GM12878 (cell line): ENCODE data around the gene LYPD5. TPM values are rescaled to one million over a fixed set of nuclear protein-coding genes. Genes with fewer than 3 reads are reported as not detected.

Experiments used
- ATAC-seq: fragments of 200-7000 bp; cut with Tn5 transposase; 3 replicates; pipeline ENCODE4 v1.9.1; 2020; ENCODE audit warnings: mild to moderate bottlenecking, moderate library complexity
- BruUV-seq: library from RNA; stranded (reverse); fragments of 400-500 nt; replicated peaks from 2 replicates; lab custom pipeline; 2021; lab: Mats Ljungman, UMichigan
- CTCF ChIA-PET: fragments of 300-600 bp; sonication (Branson Sonifier 250); formaldehyde crosslinking; extraction: SDS; loops from one replicate; lab custom pipeline; 2021; ENCODE audit warnings: inconsistent platforms; lab: Yijun Ruan, JAX
- POLR2A ChIA-PET: fragments of 350-600 bp; formaldehyde crosslinking; extraction: SDS; loops from one replicate; lab custom pipeline; 2021; ENCODE audit warnings: inconsistent platforms; lab: Charles Lee
- RAD21 ChIA-PET: fragments of 300-600 bp; sonication (Branson Sonifier 250); formaldehyde crosslinking; loops from one replicate; lab custom pipeline; 2023; ENCODE audit warnings: antibody characterized with exemption; ENCODE audit not compliant: unreplicated experiment; lab: Charles Lee
- SMC1A ChIA-PET: fragments of 300-600 bp; sonication (Branson Sonifier 250); formaldehyde crosslinking; loops from one replicate; lab custom pipeline; 2023; ENCODE audit not compliant: unreplicated experiment, uncharacterized antibody; lab: Charles Lee
- DNase-seq: peaks from one replicate; pipeline ENCODE4 v3.0.0-alpha.2; 2011; ENCODE audit warnings: low read depth, low spot score
- FAIRE-seq: peaks from 3 replicates; lab custom pipeline; 2011; peaks lifted over from hg19 to GRCh38; lab: Jason Lieb, UNC
- H2AFZ ChIP-seq: 2 replicates; pipeline ENCODE4 v1.6.0; 2011; ENCODE audit warnings: low read depth, low read length, control low read depth; ENCODE audit not compliant: control insufficient read depth
- H3K27ac ChIP-seq: 2 replicates; pipeline ENCODE4 v1.5.1; 2011; ENCODE audit warnings: control low read depth; ENCODE audit not compliant: control insufficient read depth, insufficient read depth
- H3K27me3 ChIP-seq, 2 experiments: replicated peaks in 1 of 2; 2 replicates each; pipeline versions ENCODE4 v1.6.0 to v1.6.1; 2011; ENCODE audit warnings: low read length in 1 of 2; ENCODE audit not compliant: control insufficient read depth in 2 of 2, insufficient read depth in 2 of 2
- H3K36me3 ChIP-seq, 2 experiments: 2 replicates each; pipeline ENCODE4 v1.5.1; 2011; ENCODE audit warnings: low read length in 1 of 2; ENCODE audit not compliant: control insufficient read depth in 2 of 2, insufficient read depth in 2 of 2
- H3K4me1 ChIP-seq: 2 replicates; pipeline ENCODE4 v1.6.1; 2011; ENCODE audit warnings: mild to moderate bottlenecking, low read length, moderate library complexity, mixed read lengths; ENCODE audit not compliant: control insufficient read depth, insufficient read depth
- H3K4me2 ChIP-seq: 2 replicates; pipeline ENCODE4 v1.6.0; 2011; ENCODE audit warnings: control low read depth; ENCODE audit not compliant: control insufficient read depth, insufficient read depth
- H3K4me3 ChIP-seq: fragments of 200-600 bp; sonication (generic); 2 replicates; pipeline ENCODE4 v1.5.1; 2016
- H3K79me2 ChIP-seq: 2 replicates; pipeline ENCODE4 v1.6.0; 2011; ENCODE audit warnings: low read length; ENCODE audit not compliant: control insufficient read depth, insufficient read depth
- H3K9ac ChIP-seq: 2 replicates; pipeline ENCODE4 v1.8.0; 2011; ENCODE audit warnings: low read length, control low read depth, mixed read lengths; ENCODE audit not compliant: control insufficient read depth, insufficient read depth
- H3K9me3 ChIP-seq: replicated peaks from 3 replicates; pipeline ENCODE4 v1.5.1; 2011; ENCODE audit warnings: mild to moderate bottlenecking, low read length; ENCODE audit not compliant: control insufficient read depth, insufficient read depth
- H4K20me1 ChIP-seq: 2 replicates; pipeline ENCODE4 v1.6.0; 2011; ENCODE audit not compliant: control insufficient read depth, insufficient read depth
- CUX1 ChIP-seq: IDR thresholded peaks from 2 replicates; pipeline ENCODE4 v1.6.1; 2012; ENCODE audit warnings: improper control_type of control experiment, low read depth, low read length; ENCODE audit not compliant: insufficient replicate concordance
- JUNB ChIP-seq: IDR thresholded peaks from 2 replicates; pipeline ENCODE4 v1.6.1; 2016; ENCODE audit warnings: antibody characterized with exemption, mild to moderate bottlenecking
- WGBS: methylation state at CpG from one replicate; pipeline ENCODE4 v1.1.6; 2016; ENCODE audit warnings: low lambda C conversion rate; ENCODE audit not compliant: insufficient replicate concordance, insufficient coverage; ENCODE audit errors: missing lambda C conversion rate; 5-methylcytosine and 5-hydroxymethylcytosine counted together
- in situ Hi-C: fragments of 300-500 bp; cut with MboI; formaldehyde crosslinking; loops from 9 replicates; pipeline ENCODE4 v1.14.3; 2018; ENCODE audit warnings: mixed read lengths
- intact Hi-C: fragments of 100-400 bp; cut with micrococcal nuclease; formaldehyde crosslinking; loops from one replicate; pipeline ENCODE4 v1.14.2; 2022; ENCODE audit not compliant: unreplicated experiment
- polyA plus RNA-seq, 11 experiments: library from polyadenylated mRNA; depleted of rRNA in 4 of 11; unstranded in 6 of 11; stranded (reverse) in 5 of 11; fragments of >200 nt; fragmentation: Nextera tagmentation in 4 of 11; fragmentation: Illumina TruSeq in 1 of 11; extraction: Ambion mirVana in 4 of 11; extraction: Trizol in 1 of 11; gene quantifications; 1 replicate in 1 of 11; 2 replicates in 10 of 11; pipeline versions ENCODE4 v1.2.1 to v1.2.3, GENCODE V29; 2011 to 2016; ENCODE audit warnings: inconsistent platforms in 2 of 11, missing spikeins in 2 of 11, low read depth in 1 of 11
- total RNA-seq, 4 experiments: library from RNA; depleted of rRNA in 3 of 4; stranded (reverse); fragments of >200 nt in 3 of 4; fragmentation: Illumina TruSeq in 1 of 4; extraction: Trizol in 1 of 4; gene quantifications; 2 replicates each; pipeline versions ENCODE4 v1.2.1 to v1.2.3, GENCODE V29; 2013 to 2021

Gene LYPD5
- total and polyA plus RNA-seq, 10 of the 15 experiments (the other 5 are each of a cell fraction or from before 2014, with no cell fraction given): 0.04 to 2.2 (median 0.69) TPM; not detected in 1

GRCh38 chr19:43812688-43813087 is 10.4 kb upstream of the LYPD5 start:
- DNase-seq (no peak), FAIRE-seq (no peak), ATAC-seq (no peak)
- H3K9ac ChIP-seq: no peak overlapping the region
- ChIA-PET POLR2A (no interaction called here), RAD21 (no interaction called here), CTCF (interaction anchor here (1.0 to 6.5 kb wide), 5 partner anchors 21 to 366 kb away, joined by 3 to 74 read pairs (median 8); partner anchors contain the start of gene PLAUR), SMC1A (no interaction called here)
- H3K4me2 ChIP-seq: no peak overlapping the region
- H3K4me3 ChIP-seq: no peak overlapping the region
- no peaks in the 10 kb centered on the region for H3K4me1 ChIP-seq
- intact Hi-C loops (no loop called here), in situ Hi-C loops (no loop called here)
- H3K27ac ChIP-seq: no peak overlapping the region
- H2AFZ ChIP-seq: no peak overlapping the region
- no peaks in the 10 kb centered on the region for H4K20me1 ChIP-seq
- no TSS peak for BruUV-seq
- no peaks in the 10 kb centered on the region; the same call in 2 of the 3 replicates for H3K9me3 ChIP-seq
- no peaks in the 10 kb centered on the region for H3K36me3 ChIP-seq
- 50% methylated on average over 6 of the region's 6 CpGs for WGBS
- no peaks in the 10 kb centered on the region for H3K79me2 ChIP-seq
- TF ChIP-seq JUNB (no peak), CUX1 (no peak)
- H3K27me3 ChIP-seq: no peaks in the 10 kb centered on the region
